ENCODE data around the gene USP10. TPM values are rescaled to one million over a fixed set of nuclear protein-coding genes. Genes with fewer than 3 reads are reported as not detected.

USP10 gene
- total and polyA plus RNA-seq, 3 donors from 2014 or later = 53.6 to 108 (median 101) TPM

DNA sequence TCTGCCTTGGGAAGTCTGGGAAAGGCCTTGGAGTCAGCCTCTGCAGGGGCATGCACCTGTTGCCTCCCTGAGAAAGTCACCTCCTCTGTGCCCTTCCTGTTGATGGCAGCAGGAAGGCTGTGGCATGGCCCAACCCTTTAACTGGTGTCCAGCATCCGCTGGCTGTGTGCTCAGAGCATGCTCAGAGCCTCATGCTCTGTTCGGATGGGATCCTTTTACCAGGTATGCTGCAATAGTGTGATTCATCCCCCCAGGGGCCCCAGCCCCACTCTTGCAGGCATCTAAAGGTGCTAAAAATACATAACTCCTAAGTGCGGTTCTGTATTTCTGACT is 26.6 kb upstream of the USP10 start:
- no peak for DNase-seq
- Histone ChIP-seq H3K27ac (no peak overlapping the region), H3K9me3 (no peaks in the 10 kb centered on the region), H3K4me3 (no peak overlapping the region), H3K27me3 (no peaks in the 10 kb centered on the region), H3K36me3 (ENCODE audit: low read depth, missing control alignments) (no peaks in the 10 kb centered on the region), H3K4me1 (peaks cover under 1% of the 10 kb centered on the region)
- WGBS, 2 donors = 71 to 100% methylated on average over 2 to 3 of the region's 3 CpGs
- intact Hi-C loops (cut with DNase I; ENCODE audit: low total_unique reads) = no loop called here
- TF ChIP-seq CTCF (IDR thresholded peaks at IDR 0.05) (no peak), POLR2A (IDR thresholded peaks at IDR 0.05) (no peak)

DNA sequence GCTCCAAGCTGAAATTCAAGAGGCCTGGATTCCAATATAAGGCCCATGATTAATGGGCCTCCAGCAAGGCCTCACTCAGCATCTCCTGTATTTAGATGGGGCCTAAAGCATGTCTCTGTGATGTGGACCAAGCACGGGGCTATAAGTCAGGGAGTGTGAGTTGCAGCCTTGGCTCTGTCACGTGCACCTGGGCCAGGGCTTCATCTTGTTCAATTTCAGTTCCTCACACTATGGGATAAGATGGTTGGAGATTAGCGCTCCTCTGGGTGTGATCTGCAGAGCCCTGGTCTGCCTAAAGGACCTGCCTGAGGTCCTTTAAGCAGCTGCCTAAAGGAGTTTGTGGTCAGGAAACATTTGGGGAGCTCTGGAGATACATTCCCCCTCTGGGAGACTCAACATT is 26.2 kb upstream of the USP10 start:
- H3K27me3 ChIP-seq = no peaks in the 10 kb centered on the region
- no peak for TF ChIP-seq CTCF (IDR thresholded peaks at IDR 0.05)
- no peak for TF ChIP-seq POLR2A (IDR thresholded peaks at IDR 0.05)
- no peaks in the 10 kb centered on the region for H3K36me3 ChIP-seq (ENCODE audit: low read depth, missing control alignments)
- no peak overlapping the region for H3K4me3 ChIP-seq
- intact Hi-C loops (cut with DNase I; ENCODE audit: low total_unique reads) = no loop called here
- H3K27ac ChIP-seq = no peak overlapping the region
- H3K9me3 ChIP-seq = no peaks in the 10 kb centered on the region
- H3K4me1 ChIP-seq = no peaks in the 10 kb centered on the region
- no peak for DNase-seq
- WGBS, 2 donors = 84% methylated on average over 3 of the region's 3 CpGs

GRCh38 chr16:84675423-84675822 is 24.4 kb upstream of the USP10 start:
- Histone ChIP-seq H3K27me3 (no peaks in the 10 kb centered on the region), H3K9me3 (no peaks in the 10 kb centered on the region), H3K36me3 (ENCODE audit: low read depth, missing control alignments) (no peaks in the 10 kb centered on the region), H3K27ac (no peak overlapping the region), H3K4me3 (no peak overlapping the region), H3K4me1 (no peaks in the 10 kb centered on the region)
- no peak for DNase-seq
- no peak for TF ChIP-seq CTCF (IDR thresholded peaks at IDR 0.05)
- no peak for TF ChIP-seq POLR2A (IDR thresholded peaks at IDR 0.05)
- intact Hi-C loops (cut with DNase I; ENCODE audit: low total_unique reads) = no loop called here
- 83 to 90% methylated on average over 7 to 9 of the region's 9 CpGs for WGBS, 2 donors

DNA sequence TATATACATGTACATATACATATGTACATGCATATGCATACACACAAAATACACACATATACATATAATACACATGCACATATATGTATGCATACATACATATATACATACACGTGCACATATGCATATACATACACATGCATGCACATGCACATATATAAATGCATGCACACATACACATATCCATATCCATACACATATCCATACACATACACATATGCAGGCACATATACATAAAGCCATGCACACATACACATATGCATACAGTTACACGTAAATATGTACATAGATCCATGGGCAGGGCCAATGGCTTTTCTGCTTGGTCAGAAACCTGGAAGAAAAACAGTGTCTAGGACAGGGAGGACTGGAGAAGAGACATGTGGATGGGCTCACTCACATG is 23.9 kb upstream of the USP10 start:
- Histone ChIP-seq H3K4me1 (no peaks in the 10 kb centered on the region), H3K9me3 (no peaks in the 10 kb centered on the region), H3K4me3 (no peak overlapping the region), H3K36me3 (ENCODE audit: low read depth, missing control alignments) (no peaks in the 10 kb centered on the region), H3K27ac (no peak overlapping the region), H3K27me3 (no peaks in the 10 kb centered on the region)
- intact Hi-C loops (cut with DNase I; ENCODE audit: low total_unique reads) = no loop called here
- DNase-seq = no peak
- WGBS, 2 donors = 91 to 95% methylated on average over 2 of the region's 2 CpGs
- TF ChIP-seq CTCF (IDR thresholded peaks at IDR 0.05) = no peak
- no peak for TF ChIP-seq POLR2A (IDR thresholded peaks at IDR 0.05)

- intact Hi-C loops (cut with DNase I; ENCODE audit: low total_unique reads) = no loop called here
- TF ChIP-seq CTCF (IDR thresholded peaks at IDR 0.05) (no peak), POLR2A (IDR thresholded peaks at IDR 0.05) (no peak)
- WGBS, 2 donors = 81 to 90% methylated on average over 8 to 14 of the region's 14 CpGs
These were observed 22.6 kb upstream of the USP10 start for GRCh38 chr16:84677017-84677803.

More at GRCh38 chr16:84677017-84677803, 22.6 kb upstream of the USP10 start:
- H3K27me3 ChIP-seq = no peaks in the 10 kb centered on the region
- H3K4me1 ChIP-seq = no peaks in the 10 kb centered on the region
- no peaks in the 10 kb centered on the region for H3K9me3 ChIP-seq
- H3K4me3 ChIP-seq = no peak overlapping the region
- H3K36me3 ChIP-seq (ENCODE audit: low read depth, missing control alignments) = no peaks in the 10 kb centered on the region
- no peak for DNase-seq
- no peak overlapping the region for H3K27ac ChIP-seq
